Activated CD8-positive, alpha-beta memory T cell treated with anti-CD3 and anti-CD28 coated beads, Interleukin-2, amount 50 U/mL, for 24 hours (primary cell): Measurements from ENCODE around the gene NRXN3.

Experiments
- DNase-seq: peaks from one replicate; pipeline ENCODE4 v3.0.0-alpha.2; 2020; ENCODE audit errors: extremely low read depth

The NRXN3 gene

GRCh38 chr14:79136071-79137044 is 966.2 kb downstream of the NRXN3 start:
- no peak for DNase-seq

- DNase-seq: no peak
Observed at GRCh38 chr14:79137045-79137430, 966.9 kb downstream of the NRXN3 start.

GRCh38 chr14:79137836-79138235 is 967.7 kb downstream of the NRXN3 start:
- DNase-seq: no peak

- no peak for DNase-seq
Observed at GRCh38 chr14:79144896-79145295, 974.7 kb downstream of the NRXN3 start.

GRCh38 chr14:79150226-79150625 is 980.1 kb downstream of the NRXN3 start:
- no peak for DNase-seq

GRCh38 chr14:79157369-79157768 is 987.2 kb downstream of the NRXN3 start:
- DNase-seq: no peak

- DNase-seq: no peak
Observed at GRCh38 chr14:79161571-79161970, 991.4 kb downstream of the NRXN3 start.

GRCh38 chr14:79162833-79163232 is 992.7 kb downstream of the NRXN3 start:
- no peak for DNase-seq

- DNase-seq: no peak
Observed at GRCh38 chr14:79165471-79166090, 995.4 kb downstream of the NRXN3 start.

GRCh38 chr14:79166171-79166570 is 996.0 kb downstream of the NRXN3 start:
- no peak for DNase-seq

GRCh38 chr14:79167957-79168356 is 997.8 kb downstream of the NRXN3 start:
- DNase-seq: no peak

GRCh38 chr14:79175671-79176070 is 1005.5 kb downstream of the NRXN3 start:
- DNase-seq: no peak

- DNase-seq: no peak
Observed at GRCh38 chr14:79177106-79177505, 1006.9 kb downstream of the NRXN3 start.

GRCh38 chr14:79178719-79179118 is 1008.5 kb downstream of the NRXN3 start:
- no peak for DNase-seq

GRCh38 chr14:79179985-79180384 is 1009.8 kb downstream of the NRXN3 start:
- DNase-seq: no peak

- no peak for DNase-seq
Observed at GRCh38 chr14:79180656-79181055, 1010.5 kb downstream of the NRXN3 start.

GRCh38 chr14:79186523-79186922 is 1016.4 kb downstream of the NRXN3 start:
- no peak for DNase-seq

- DNase-seq: no peak
Observed at GRCh38 chr14:79193689-79194477, 1023.7 kb downstream of the NRXN3 start.

GRCh38 chr14:79196216-79196615 is 1026.0 kb downstream of the NRXN3 start:
- no peak for DNase-seq

GRCh38 chr14:79197516-79197915 is 1027.3 kb downstream of the NRXN3 start:
- DNase-seq: no peak

GRCh38 chr14:79199217-79199616 is 1029.0 kb downstream of the NRXN3 start:
- no peak for DNase-seq

GRCh38 chr14:79201564-79202207 is 1031.5 kb downstream of the NRXN3 start:
- DNase-seq: no peak
